PC-9 (cell line): Measurements from ENCODE around the gene VCX3A. TPM values are rescaled to one million over a fixed set of nuclear protein-coding genes. Genes with fewer than 3 reads are reported as not detected.

Experiments
- BruUV-seq: library from RNA; stranded (reverse); fragments of 400-500 nt; replicated peaks from 2 replicates; lab custom pipeline; 2021; lab: Mats Ljungman, UMichigan
- CTCF ChIA-PET: fragments of 300-600 bp; sonication (Branson Sonifier 250); formaldehyde crosslinking; loops from one replicate; lab custom pipeline; 2022; ENCODE audit warnings: antibody characterized with exemption; lab: Charles Lee
- POLR2A ChIA-PET: fragments of 300-600 bp; sonication (Branson Sonifier 250); formaldehyde crosslinking; loops from one replicate; lab custom pipeline; 2022; ENCODE audit warnings: antibody characterized with exemption; ENCODE audit not compliant: unreplicated experiment; lab: Charles Lee
- DNase-seq, 2 experiments: peaks; one replicate each; pipeline versions ENCODE4 v3.0.0 to v3.0.0-alpha.2; 2015 to 2022; ENCODE audit warnings: mixed read lengths in 1 of 2
- H2AFZ ChIP-seq: fragments of 200-600 bp; sonication (generic); 2 replicates; pipeline ENCODE4 v1.8.1; 2017; ENCODE audit warnings: antibody characterized with exemption
- H3F3A ChIP-seq: fragments of 200-600 bp; sonication (generic); 2 replicates; pipeline ENCODE4 v1.8.1; 2017; ENCODE audit warnings: antibody characterized with exemption, mild to moderate bottlenecking, low read depth; ENCODE audit not compliant: insufficient read depth
- H3K27ac ChIP-seq: fragments of 200-600 bp; sonication (generic); 2 replicates; pipeline ENCODE4 v1.6.1; 2016; ENCODE audit warnings: mixed run types
- H3K27me3 ChIP-seq: fragments of 200-600 bp; sonication (generic); 2 replicates; pipeline ENCODE4 v1.6.1; 2016; ENCODE audit warnings: low read depth, mixed run types; ENCODE audit not compliant: insufficient read depth
- H3K36me3 ChIP-seq: fragments of 200-600 bp; sonication (generic); 2 replicates; pipeline ENCODE4 v1.6.1; 2016; ENCODE audit warnings: low read depth, mixed run types
- H3K4me1 ChIP-seq: fragments of 200-600 bp; sonication (generic); replicated peaks from 2 replicates; pipeline ENCODE4 v1.6.1; 2016; ENCODE audit warnings: mixed run types; ENCODE audit not compliant: insufficient read depth
- H3K4me2 ChIP-seq: fragments of 200-600 bp; sonication (generic); 2 replicates; pipeline ENCODE4 v1.6.1; 2017; ENCODE audit warnings: mixed run types
- H3K4me3 ChIP-seq: fragments of 200-600 bp; sonication (generic); 2 replicates; pipeline ENCODE4 v1.6.1; 2016; ENCODE audit warnings: mixed run types
- H3K79me2 ChIP-seq: fragments of 200-600 bp; sonication (generic); 2 replicates; pipeline ENCODE4 v1.6.1; 2017; ENCODE audit warnings: low read depth, mixed run types
- H3K9me2 ChIP-seq: fragments of 200-600 bp; sonication (generic); 2 replicates; pipeline ENCODE4 v1.8.1; 2017; ENCODE audit warnings: mild to moderate bottlenecking; ENCODE audit not compliant: insufficient read depth
- H3K9me3 ChIP-seq: fragments of 200-600 bp; sonication (generic); 2 replicates; pipeline ENCODE4 v1.8.1; 2016; ENCODE audit warnings: low read depth; ENCODE audit not compliant: insufficient read depth
- H4K20me1 ChIP-seq: fragments of 200-600 bp; sonication (generic); 2 replicates; pipeline ENCODE4 v1.8.1; 2017; ENCODE audit not compliant: insufficient read depth
- EZH2 ChIP-seq: fragments of 200-600 bp; sonication (generic); IDR thresholded peaks from 2 replicates; pipeline ENCODE4 v1.8.0; 2017; ENCODE audit warnings: antibody characterized with exemption, low read depth
- intact Hi-C: fragments of 100-400 bp; cut with micrococcal nuclease; formaldehyde crosslinking; loops from one replicate; pipeline ENCODE4 v1.10.0; 2022; ENCODE audit not compliant: unreplicated experiment
- total RNA-seq: library from RNA; stranded (reverse); gene quantifications from 2 replicates; pipeline ENCODE4 v1.2.3, GENCODE V29; 2021
- TF ChIP-seq, protein P1 (sequence below): fragments of 200-600 bp; sonication (generic); conservative IDR thresholded peaks from 2 replicates; pipeline ENCODE4 v1.6.1; 2017; ENCODE audit warnings: mixed run types, antibody characterized with exemption, mild to moderate bottlenecking, moderate library complexity

The VCX3A gene
- total RNA-seq, 1 experiment from 2014 or later: 0.85 TPM

- Histone ChIP-seq H3F3A (no peaks in the 10 kb centered on the region), H3K27me3 (no peaks in the 10 kb centered on the region), H4K20me1 (no peaks in the 10 kb centered on the region), H3K4me2 (no peak overlapping the region), H3K36me3 (no peaks in the 10 kb centered on the region), H3K9me3 (no peaks in the 10 kb centered on the region), H3K9me2 (no peaks in the 10 kb centered on the region), H3K79me2 (no peaks in the 10 kb centered on the region), H3K4me1 (no peaks in the 10 kb centered on the region), H3K4me3 (no peak overlapping the region), H3K27ac (no peak overlapping the region), H2AFZ (no peak overlapping the region)
- DNase-seq: no peak
- ChIA-PET POLR2A (no interaction called here), CTCF (no interaction called here)
- intact Hi-C loops: no loop called here
- no TSS peak for BruUV-seq
- TF ChIP-seq, protein P1, sequence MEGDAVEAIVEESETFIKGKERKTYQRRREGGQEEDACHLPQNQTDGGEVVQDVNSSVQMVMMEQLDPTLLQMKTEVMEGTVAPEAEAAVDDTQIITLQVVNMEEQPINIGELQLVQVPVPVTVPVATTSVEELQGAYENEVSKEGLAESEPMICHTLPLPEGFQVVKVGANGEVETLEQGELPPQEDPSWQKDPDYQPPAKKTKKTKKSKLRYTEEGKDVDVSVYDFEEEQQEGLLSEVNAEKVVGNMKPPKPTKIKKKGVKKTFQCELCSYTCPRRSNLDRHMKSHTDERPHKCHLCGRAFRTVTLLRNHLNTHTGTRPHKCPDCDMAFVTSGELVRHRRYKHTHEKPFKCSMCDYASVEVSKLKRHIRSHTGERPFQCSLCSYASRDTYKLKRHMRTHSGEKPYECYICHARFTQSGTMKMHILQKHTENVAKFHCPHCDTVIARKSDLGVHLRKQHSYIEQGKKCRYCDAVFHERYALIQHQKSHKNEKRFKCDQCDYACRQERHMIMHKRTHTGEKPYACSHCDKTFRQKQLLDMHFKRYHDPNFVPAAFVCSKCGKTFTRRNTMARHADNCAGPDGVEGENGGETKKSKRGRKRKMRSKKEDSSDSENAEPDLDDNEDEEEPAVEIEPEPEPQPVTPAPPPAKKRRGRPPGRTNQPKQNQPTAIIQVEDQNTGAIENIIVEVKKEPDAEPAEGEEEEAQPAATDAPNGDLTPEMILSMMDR: no peak
- no peak for TF ChIP-seq EZH2
Measured at GRCh38 chrX:6545712-6546111, 10.8 kb upstream of the VCX3A start.

DNA sequence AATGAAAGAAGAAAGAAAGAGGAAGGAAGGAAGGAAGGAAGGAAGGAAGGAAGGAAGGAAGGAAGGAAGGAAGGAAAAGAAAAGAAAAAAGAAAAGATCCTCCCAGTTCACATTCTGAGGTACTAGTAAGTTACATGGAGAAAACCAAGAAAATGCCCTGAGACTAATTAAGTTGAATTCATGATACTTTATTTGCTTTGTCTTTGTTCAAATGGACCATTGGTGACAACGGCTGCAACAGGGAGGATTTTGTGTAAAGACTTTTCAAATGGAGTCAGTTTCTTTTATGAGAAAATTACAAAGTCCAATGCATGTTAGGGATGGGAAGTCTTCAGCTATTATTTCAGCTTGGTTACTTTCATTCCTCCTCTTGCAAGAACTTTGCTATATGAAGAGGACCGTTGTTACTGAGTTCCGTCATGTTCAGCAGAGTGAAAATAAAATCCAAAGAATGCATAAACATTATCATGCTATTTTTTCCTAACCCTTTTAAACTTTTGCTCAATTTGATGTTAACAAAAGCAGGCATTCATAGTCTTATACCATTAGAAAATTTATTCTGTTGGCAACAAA lies 8.3 kb downstream of the VCX3A start:
- H3K79me2 ChIP-seq: no peaks in the 10 kb centered on the region
- no peak overlapping the region for H3K4me3 ChIP-seq
- H3K27ac ChIP-seq: no peak overlapping the region
- TF ChIP-seq, protein P1: no peak
- no peak for TF ChIP-seq EZH2
- no TSS peak for BruUV-seq
- H3K27me3 ChIP-seq: no peaks in the 10 kb centered on the region
- ChIA-PET POLR2A (no interaction called here), CTCF (no interaction called here)
- no peaks in the 10 kb centered on the region for H3K9me2 ChIP-seq
- no peak overlapping the region for H2AFZ ChIP-seq
- no peaks in the 10 kb centered on the region for H4K20me1 ChIP-seq
- no peaks in the 10 kb centered on the region for H3F3A ChIP-seq
- intact Hi-C loops: no loop called here
- H3K4me1 ChIP-seq: no peaks in the 10 kb centered on the region
- no peak overlapping the region for H3K4me2 ChIP-seq
- no peak for DNase-seq
- no peaks in the 10 kb centered on the region for H3K36me3 ChIP-seq
- no peaks in the 10 kb centered on the region for H3K9me3 ChIP-seq

DNA sequence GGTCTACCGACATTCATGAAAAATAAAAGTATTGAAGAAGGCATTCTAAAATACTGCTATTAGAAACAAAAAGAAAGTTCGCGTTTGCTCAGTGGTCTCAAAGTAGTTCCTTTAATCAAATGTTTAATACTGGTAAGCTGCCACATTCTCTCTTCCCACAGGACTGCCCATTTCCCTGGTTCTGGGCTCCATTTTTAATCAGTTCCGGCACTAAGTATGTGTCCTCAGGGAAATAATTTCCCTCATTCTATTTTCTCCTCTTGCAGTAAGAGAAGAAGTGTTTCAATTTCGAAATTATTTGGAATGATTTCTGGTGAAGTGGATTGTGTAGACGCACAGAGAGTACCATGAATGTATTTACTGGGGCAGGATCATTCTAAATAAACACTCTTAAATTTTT lies 17.5 kb downstream of the VCX3A start:
- POLR2A ChIA-PET: no interaction called here
- Histone ChIP-seq H3K36me3 (no peaks in the 10 kb centered on the region), H2AFZ (no peak overlapping the region), H3K27me3 (no peaks in the 10 kb centered on the region), H3F3A (no peaks in the 10 kb centered on the region), H3K9me3 (no peaks in the 10 kb centered on the region), H3K4me2 (no peak overlapping the region), H4K20me1 (no peaks in the 10 kb centered on the region), H3K4me3 (no peak overlapping the region), H3K79me2 (no peaks in the 10 kb centered on the region), H3K27ac (no peak overlapping the region), H3K4me1 (no peaks in the 10 kb centered on the region), H3K9me2 (no peaks in the 10 kb centered on the region)
- BruUV-seq: no TSS peak
- intact Hi-C loops: no loop called here
- no peak for DNase-seq
- no peak for TF ChIP-seq EZH2
- TF ChIP-seq, protein P1: no peak
- CTCF ChIA-PET: interaction anchor here (0.6 kb wide), 1 partner anchor 361 kb away, joined by 8 read pairs; no protein-coding TSS in a partner anchor
